H9 (cell line): ENCODE measurements around the gene NCKAP5. TPM values are rescaled to one million over a fixed set of nuclear protein-coding genes. Genes with fewer than 3 reads are reported as not detected.

Experiments
- DNase-seq: peaks from one replicate; pipeline ENCODE4 v3.0.0-alpha.2; 2017
- H2AFZ ChIP-seq: one replicate; pipeline ENCODE4 v1.6.1; 2013; ENCODE audit warnings: mild to moderate bottlenecking, low read length, control low read depth, moderate library complexity
- H2AK5ac ChIP-seq: 2 replicates; pipeline ENCODE4 v1.6.1; 2013; ENCODE audit warnings: low read length, control low read depth, mixed read lengths; ENCODE audit not compliant: insufficient read length
- H2BK120ac ChIP-seq: one replicate; pipeline ENCODE4 v1.6.1; 2013; ENCODE audit warnings: low read depth, mild to moderate bottlenecking, low read length, control low read depth, inconsistent platforms; ENCODE audit not compliant: poor library complexity, severe bottlenecking
- H2BK12ac ChIP-seq: 2 replicates; pipeline ENCODE4 v1.6.1; 2013; ENCODE audit warnings: low read length, control low read depth, mixed read lengths, low read depth; ENCODE audit not compliant: insufficient read length
- H2BK15ac ChIP-seq: 2 replicates; pipeline ENCODE4 v1.6.1; 2013; ENCODE audit warnings: low read depth, low read length, control low read depth
- H2BK20ac ChIP-seq: one replicate; pipeline ENCODE4 v1.6.1; 2013; ENCODE audit warnings: low read depth, mild to moderate bottlenecking, low read length, control low read depth, inconsistent platforms; ENCODE audit not compliant: poor library complexity, severe bottlenecking
- H2BK5ac ChIP-seq: 2 replicates; pipeline ENCODE4 v1.6.1; 2013; ENCODE audit warnings: low read length, control low read depth, mixed read lengths; ENCODE audit not compliant: insufficient read length
- H3K14ac ChIP-seq: 2 replicates; pipeline ENCODE4 v1.6.1; 2013; ENCODE audit warnings: low read length, control low read depth; ENCODE audit not compliant: insufficient read depth
- H3K18ac ChIP-seq: 2 replicates; pipeline ENCODE4 v1.6.1; 2013; ENCODE audit warnings: low read depth, mild to moderate bottlenecking, mixed read lengths, low read length, control low read depth; ENCODE audit not compliant: insufficient read length
- H3K23ac ChIP-seq: 2 replicates; pipeline ENCODE4 v1.6.1; 2013; ENCODE audit warnings: low read length, control low read depth, mixed read lengths, low read depth; ENCODE audit not compliant: insufficient read length
- H3K23me2 ChIP-seq: 2 replicates; pipeline ENCODE4 v1.6.1; 2013; ENCODE audit warnings: low read depth, mild to moderate bottlenecking, mixed read lengths, low read length, control low read depth; ENCODE audit not compliant: insufficient read length, poor library complexity, severe bottlenecking
- H3K27ac ChIP-seq: 2 replicates; pipeline ENCODE4 v1.5.1; 2013; ENCODE audit warnings: low read length, control low read depth, mixed read lengths, low read depth; ENCODE audit not compliant: insufficient read length
- H3K27me3 ChIP-seq: 2 replicates; pipeline ENCODE4 v1.6.1; 2013; ENCODE audit warnings: low read length, control low read depth, inconsistent platforms; ENCODE audit not compliant: insufficient read depth
- H3K4ac ChIP-seq: 2 replicates; pipeline ENCODE4 v1.6.1; 2013; ENCODE audit warnings: low read depth, mild to moderate bottlenecking, control low read depth, inconsistent platforms, low read length, moderate library complexity
- H3K4me1 ChIP-seq: 2 replicates; pipeline ENCODE4 v1.6.1; 2013; ENCODE audit warnings: low read length, control low read depth, inconsistent platforms; ENCODE audit not compliant: insufficient read depth
- H3K4me2 ChIP-seq: 2 replicates; pipeline ENCODE4 v1.6.1; 2013; ENCODE audit warnings: low read length, control low read depth, mixed read lengths; ENCODE audit not compliant: insufficient read length, insufficient read depth
- H3K56ac ChIP-seq: 2 replicates; pipeline ENCODE4 v1.6.1; 2013; ENCODE audit warnings: low read depth, mild to moderate bottlenecking, mixed read lengths, low read length, control low read depth; ENCODE audit not compliant: insufficient read length
- H3K79me1 ChIP-seq: 2 replicates; pipeline ENCODE4 v1.6.1; 2013; ENCODE audit warnings: low read depth, mild to moderate bottlenecking, moderate library complexity, low read length, control low read depth, inconsistent platforms; ENCODE audit not compliant: insufficient read depth, poor library complexity, severe bottlenecking
- H3K79me2 ChIP-seq: 2 replicates; pipeline ENCODE4 v1.6.1; 2013; ENCODE audit warnings: low read length, control low read depth, inconsistent platforms; ENCODE audit not compliant: insufficient read depth
- H3K9ac ChIP-seq: 2 replicates; pipeline ENCODE4 v1.6.1; 2013; ENCODE audit warnings: low read length, control low read depth, mixed read lengths; ENCODE audit not compliant: insufficient read length; ENCODE audit errors: extremely low read depth
- H3K9me3 ChIP-seq: one replicate; pipeline ENCODE4 v1.6.1; 2013; ENCODE audit warnings: low read depth, low read length, inconsistent platforms; ENCODE audit not compliant: control insufficient read depth
- H3T11ph ChIP-seq: one replicate; pipeline ENCODE4 v1.6.1; 2013; ENCODE audit warnings: mild to moderate bottlenecking, low read length, control low read depth, inconsistent platforms
- H4K20me1 ChIP-seq: one replicate; pipeline ENCODE4 v1.6.1; 2013; ENCODE audit not compliant: control insufficient read depth, insufficient read length, insufficient read depth
- H4K5ac ChIP-seq: 2 replicates; pipeline ENCODE4 v1.6.1; 2013; ENCODE audit warnings: low read depth, mild to moderate bottlenecking, mixed read lengths, low read length, control low read depth; ENCODE audit not compliant: insufficient read length
- H4K8ac ChIP-seq: replicated peaks from 2 replicates; pipeline ENCODE4 v1.6.1; 2013; ENCODE audit warnings: low read length, control low read depth, mixed read lengths, low read depth; ENCODE audit not compliant: insufficient read length
- H4K91ac ChIP-seq: 2 replicates; pipeline ENCODE4 v1.6.1; 2013; ENCODE audit warnings: low read depth, mild to moderate bottlenecking, moderate library complexity, mixed read lengths, low read length, control low read depth; ENCODE audit not compliant: insufficient read length
- H3K27ac Mint-ChIP-seq, 3 experiments: 2 replicates in 2 of 3; 3 replicates in 1 of 3; pipeline ENCODE4 v1.8.0; 2020 to 2021; ENCODE audit warnings: mixed read lengths in 3 of 3, mild to moderate bottlenecking in 1 of 3, moderate library complexity in 1 of 3
- H3K27me3 Mint-ChIP-seq: 2 replicates; pipeline ENCODE4 v1.8.0; 2021; ENCODE audit warnings: low read depth, mild to moderate bottlenecking, moderate library complexity, mixed read lengths
- H3K36me3 Mint-ChIP-seq, 3 experiments: 2 replicates in 2 of 3; 3 replicates in 1 of 3; pipeline ENCODE4 v1.8.0; 2020 to 2021; ENCODE audit warnings: low read depth in 3 of 3, mixed read lengths in 3 of 3; ENCODE audit not compliant: insufficient read depth in 1 of 3
- H3K4me1 Mint-ChIP-seq, 2 experiments: 2 replicates each; pipeline ENCODE4 v1.8.0; 2020; ENCODE audit warnings: mixed read lengths in 2 of 2
- H3K4me3 Mint-ChIP-seq, 2 experiments: 2 replicates in 1 of 2; 3 replicates in 1 of 2; pipeline ENCODE4 v1.8.0; 2020 to 2021; ENCODE audit warnings: mild to moderate bottlenecking in 2 of 2, mixed read lengths in 2 of 2, moderate library complexity in 1 of 2
- H3K9me3 Mint-ChIP-seq, 2 experiments: 2 replicates in 1 of 2; 3 replicates in 1 of 2; pipeline ENCODE4 v1.8.0; 2020; ENCODE audit warnings: mild to moderate bottlenecking in 2 of 2, mixed read lengths in 2 of 2, moderate library complexity in 1 of 2
- CTCF ChIP-seq: fragments of 200-600 bp; sonication (generic); conservative IDR thresholded peaks from 3 replicates; pipeline ENCODE4 v1.8.0; 2021; ENCODE audit warnings: antibody characterized with exemption, mild to moderate bottlenecking
- whole genome bisulfite sequencing: extraction: QIAGEN DNeasy Blood & Tissue Kit; methylation state at CpG from one replicate; pipeline ENCODE4 v1.1.7; 2013; ENCODE audit warnings: missing lambda C conversion rate, low lambda C conversion rate, mixed read lengths; ENCODE audit not compliant: insufficient read length; ENCODE audit errors: extremely low coverage; 5-methylcytosine and 5-hydroxymethylcytosine counted together
- total RNA-seq: library from RNA; stranded (reverse); gene quantifications from 2 replicates; pipeline ENCODE4 v1.2.1, GENCODE V29; 2021

NCKAP5 gene
- total RNA-seq, 1 experiment from 2014 or later, result 0.26 TPM

DNA sequence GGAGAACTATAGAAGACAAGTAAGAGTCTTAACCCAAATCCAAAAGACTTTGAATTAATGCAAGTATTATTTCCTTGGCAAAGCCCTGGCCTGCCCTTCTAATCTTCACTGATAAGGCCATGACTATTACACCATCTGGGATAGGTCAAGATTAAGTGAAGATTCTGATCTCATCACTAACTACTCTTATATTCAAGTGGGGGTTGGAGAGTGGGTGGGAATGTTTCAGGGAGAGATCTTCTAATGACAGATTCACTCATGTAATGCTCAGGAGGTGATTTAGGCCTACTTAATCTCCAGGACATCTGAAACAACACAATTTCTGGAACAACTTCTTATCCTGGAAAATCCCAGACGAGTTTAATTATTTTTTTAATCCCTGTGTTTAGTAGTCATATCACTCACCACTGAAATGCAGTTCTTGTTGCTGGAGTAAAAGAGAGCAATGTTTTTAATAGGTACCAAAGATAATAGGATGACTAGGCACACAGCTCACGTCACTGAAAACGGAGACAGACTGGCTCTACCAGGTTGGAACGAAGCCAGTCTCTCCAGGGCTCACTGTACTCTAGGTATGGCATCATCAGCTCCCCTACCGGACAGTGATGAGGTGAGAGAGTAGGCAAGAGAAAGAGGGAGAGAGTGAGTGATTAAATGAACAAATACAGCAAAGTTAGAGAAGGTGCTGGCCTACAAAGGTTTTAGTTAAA, 133.1 kb downstream of the NCKAP5 start:
- Histone ChIP-seq H2BK15ac (no peak overlapping the region), H3K4me1 (no peaks in the 10 kb centered on the region), H3K4ac (no peak overlapping the region), H4K8ac (no peak overlapping the region), H3K23me2 (no peaks in the 10 kb centered on the region), H4K20me1 (no peaks in the 10 kb centered on the region), H3K79me2 (no peaks in the 10 kb centered on the region), H3T11ph (no peak overlapping the region), H3K9me3 (no peaks in the 10 kb centered on the region), H3K4me2 (no peak overlapping the region), H3K9ac (no peak overlapping the region), H3K27me3 (no peaks in the 10 kb centered on the region), H3K56ac (no peak overlapping the region), H3K14ac (no peak overlapping the region), H2BK120ac (no peak overlapping the region), H4K5ac (no peak overlapping the region), H3K23ac (no peak overlapping the region), H4K91ac (no peak overlapping the region), H2BK12ac (no peak overlapping the region), H2BK20ac (no peak overlapping the region), H2BK5ac (no peak overlapping the region), H2AFZ (no peak overlapping the region), H2AK5ac (no peak overlapping the region), H3K79me1 (no peaks in the 10 kb centered on the region), H3K27ac (no peak overlapping the region), H3K18ac (no peak overlapping the region)
- WGBS, result no CpG with 5 or more reads among the region's 5 CpGs
- Mint-ChIP-seq H3K36me3 (no peaks in the 10 kb centered on the region), H3K9me3 (no peaks in the 10 kb centered on the region), H3K4me3 (no peak overlapping the region), H3K4me1 (peaks cover 8 to 9% of the 10 kb centered on the region in 2 experiments), H3K27ac (no peak overlapping the region), H3K27me3 (peaks cover 1% of the 10 kb centered on the region; the same call in 1 of the 2 replicates)
- no peak for DNase-seq
- no peak for TF ChIP-seq CTCF
